Activated naive CD4-positive, alpha-beta T cell (primary cell): Measurements from ENCODE around the gene LRRC3.

Experiments
- DNase-seq, 4 experiments: peaks; one replicate each; lab custom pipeline; 2025; lab: John Stamatoyannopoulos, UW

The LRRC3 gene

DNA sequence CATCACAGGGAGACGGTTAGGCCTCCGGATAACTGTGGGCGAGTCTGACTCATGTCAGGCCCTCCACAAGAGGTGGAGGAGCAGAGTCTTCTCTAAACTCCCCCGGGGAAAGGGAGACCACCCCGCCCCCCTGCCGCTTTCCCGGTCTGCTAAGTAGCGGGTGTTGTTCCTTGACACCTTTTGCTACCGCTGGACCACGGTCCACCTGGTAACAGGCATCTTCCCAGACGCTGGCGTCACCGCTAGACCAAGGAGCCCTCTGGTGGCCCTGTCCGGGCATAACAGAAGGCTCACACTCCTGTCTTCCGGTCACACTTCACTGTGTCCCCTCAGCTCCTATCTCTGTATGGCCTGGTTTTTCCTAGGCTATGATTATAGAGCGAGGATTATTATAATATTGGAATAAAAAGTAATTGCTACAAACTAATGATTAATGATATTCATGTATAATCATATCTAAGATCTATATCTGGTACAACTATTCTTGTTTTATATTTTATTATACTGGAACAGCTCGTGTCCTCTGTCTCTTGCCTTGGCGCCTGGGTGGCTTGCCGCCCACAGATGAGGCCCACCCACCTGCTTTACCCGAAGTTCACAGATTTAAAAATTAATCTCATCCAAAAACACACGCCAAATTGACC, 24.4 kb downstream of the LRRC3 start:
- peak in 1 of 4 experiments; percentile 24 for DNase-seq

DNA sequence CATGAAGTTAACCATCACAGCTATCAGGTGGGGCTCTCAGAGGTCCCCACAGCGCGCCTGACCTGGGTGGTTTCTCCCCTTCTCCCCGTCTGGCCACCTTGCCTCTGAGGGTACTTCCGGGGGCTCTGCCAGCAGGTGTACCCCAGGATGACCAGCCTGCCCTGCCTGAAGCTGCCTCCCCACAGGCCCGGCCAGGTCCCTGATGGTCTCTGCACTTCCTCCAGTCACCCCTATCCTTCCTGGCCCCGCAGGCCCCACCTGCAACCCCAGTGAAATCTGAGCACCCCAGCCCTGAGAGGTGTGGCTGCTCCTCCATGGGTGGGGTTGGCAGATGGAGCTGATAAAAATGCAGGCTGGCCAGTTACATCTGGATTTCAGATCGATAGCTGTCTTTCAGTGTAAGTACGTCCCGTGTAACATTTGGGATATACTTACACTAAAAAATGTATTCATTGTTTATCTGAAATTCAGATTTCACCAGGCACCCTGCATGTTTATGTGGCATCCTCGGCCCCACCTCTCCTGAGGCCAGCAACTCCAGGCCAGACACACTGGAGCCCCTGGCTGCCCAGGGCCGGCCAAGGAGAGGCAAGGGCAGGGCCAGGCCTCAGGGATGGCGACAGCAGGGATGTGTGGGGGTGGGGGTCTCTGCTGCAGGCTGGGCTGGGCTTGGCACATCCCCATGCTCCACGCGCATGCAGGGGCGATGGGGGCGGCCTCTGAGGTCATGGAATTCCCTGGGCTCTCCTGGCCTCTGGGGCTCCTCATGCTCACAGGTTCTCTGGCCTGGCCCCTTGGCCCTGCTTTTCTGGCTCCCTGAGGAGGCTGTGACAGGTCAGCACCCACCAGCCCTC, 25.1 kb downstream of the LRRC3 start:
- no peak for DNase-seq

DNA sequence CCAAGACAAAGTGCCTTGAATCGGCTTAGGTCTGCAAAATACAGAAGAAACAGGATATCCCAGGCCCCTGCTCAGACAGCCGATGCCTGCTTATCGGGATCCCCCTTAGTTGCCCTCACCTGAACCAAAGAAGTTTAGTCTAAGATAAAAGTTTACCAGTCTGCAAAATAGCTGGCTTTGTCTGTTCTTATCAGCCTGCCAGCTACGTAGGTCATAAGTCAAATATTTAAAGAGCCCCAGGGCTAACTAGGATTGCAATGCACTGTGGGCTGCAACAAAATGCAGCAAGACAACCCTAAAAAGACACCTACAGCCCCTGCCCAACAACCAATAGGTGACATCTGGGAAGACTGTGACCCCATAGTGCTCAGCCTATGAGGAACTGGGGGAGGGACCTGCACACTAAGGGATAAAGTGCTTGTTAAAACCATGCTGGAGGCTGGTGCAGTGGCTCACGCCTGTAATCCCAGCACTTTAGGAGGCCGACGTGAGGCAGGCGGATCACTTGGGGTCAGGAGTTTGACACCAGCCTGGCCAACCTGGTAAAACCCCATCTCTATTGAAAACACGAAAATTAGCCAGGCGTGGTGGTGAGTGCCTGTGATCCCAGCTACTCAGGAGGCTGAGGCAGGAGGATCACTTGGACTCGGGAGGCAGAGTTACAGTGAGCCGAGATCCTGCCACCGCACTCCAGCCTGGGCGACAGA, 27.4 kb downstream of the LRRC3 start:
- DNase-seq = no peak

DNA sequence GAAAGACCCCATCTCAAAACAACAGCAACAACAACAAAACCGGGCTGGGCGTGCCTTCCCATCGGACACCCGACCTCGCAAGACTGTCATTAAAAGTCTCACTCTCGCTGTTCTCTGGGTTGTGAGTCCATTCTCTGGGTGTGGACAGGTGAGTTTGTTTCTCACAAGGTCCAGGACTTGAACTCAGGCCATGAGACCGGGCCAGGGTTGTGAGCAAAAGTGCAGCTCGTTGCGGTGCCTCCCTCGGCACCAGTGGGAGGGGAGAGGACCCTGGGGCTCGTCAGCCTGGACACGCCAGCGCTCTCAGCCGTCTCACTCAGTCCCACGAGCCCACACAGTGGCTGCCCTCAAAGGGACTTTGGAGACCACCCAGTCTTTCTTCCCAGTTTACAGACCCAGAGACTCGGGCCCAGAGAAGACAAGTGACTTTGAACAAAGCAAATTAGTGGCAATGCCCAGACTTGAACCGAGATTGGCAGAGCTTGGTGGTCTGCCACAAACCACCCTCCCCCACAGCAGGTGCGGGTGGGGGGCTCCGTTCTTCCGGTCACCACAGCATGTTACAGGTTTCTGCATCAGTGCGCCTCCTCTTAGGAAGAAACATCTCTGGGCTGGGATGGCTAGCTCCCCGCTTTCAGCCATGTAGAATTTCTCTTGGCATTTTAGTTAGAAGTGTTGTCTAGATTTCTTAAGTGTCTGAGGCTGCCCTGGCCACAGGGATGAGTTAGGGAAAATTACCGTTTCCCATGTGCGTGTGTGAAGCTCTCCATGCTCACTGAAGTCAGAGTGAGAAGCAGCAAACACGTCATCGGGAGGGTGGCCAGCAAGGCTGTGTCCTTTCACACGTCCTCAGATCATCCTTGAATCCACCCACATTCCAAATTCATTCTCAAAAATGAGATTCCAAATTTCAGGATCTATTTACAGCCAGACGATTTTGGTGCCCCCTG, 28.3 kb downstream of the LRRC3 start:
- DNase-seq = no peak

DNA sequence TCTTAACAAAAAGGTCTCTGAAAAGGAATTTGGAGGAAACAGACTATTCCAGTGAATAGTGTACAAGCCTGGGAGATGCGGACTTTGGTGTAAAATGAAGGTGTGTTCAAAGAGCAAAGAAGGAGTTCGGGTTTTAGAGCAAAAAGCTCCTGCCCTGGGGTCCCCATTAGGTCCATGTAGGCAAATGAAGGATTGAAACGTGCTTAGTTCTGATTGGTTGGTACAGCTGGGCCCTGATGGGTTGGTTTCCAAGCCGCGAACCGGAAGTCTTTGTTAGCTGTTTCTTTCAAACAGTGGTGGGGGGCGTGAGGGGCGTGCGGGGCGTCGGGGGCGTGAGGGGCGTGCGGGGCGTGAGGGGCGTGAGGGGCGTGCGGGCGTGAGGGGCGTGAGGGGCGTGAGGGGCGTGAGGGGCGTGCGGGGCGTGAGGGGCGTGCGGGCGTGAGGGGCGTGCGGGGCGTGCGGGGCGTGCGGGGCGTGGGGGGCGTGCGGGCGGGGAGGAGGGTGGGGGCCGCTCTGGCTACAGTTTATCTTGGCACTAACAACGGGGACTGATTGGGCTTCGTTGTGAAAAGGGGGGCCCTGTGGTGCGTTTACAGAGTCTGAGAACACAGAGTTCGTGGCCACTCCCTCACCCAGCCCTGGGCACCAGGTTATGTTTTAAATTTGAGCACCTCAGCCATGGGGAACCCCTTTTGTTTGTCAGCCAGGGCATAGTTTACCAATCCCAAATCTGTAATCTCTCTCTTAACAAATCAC, 29.4 kb downstream of the LRRC3 start:
- DNase-seq = no peak

DNA sequence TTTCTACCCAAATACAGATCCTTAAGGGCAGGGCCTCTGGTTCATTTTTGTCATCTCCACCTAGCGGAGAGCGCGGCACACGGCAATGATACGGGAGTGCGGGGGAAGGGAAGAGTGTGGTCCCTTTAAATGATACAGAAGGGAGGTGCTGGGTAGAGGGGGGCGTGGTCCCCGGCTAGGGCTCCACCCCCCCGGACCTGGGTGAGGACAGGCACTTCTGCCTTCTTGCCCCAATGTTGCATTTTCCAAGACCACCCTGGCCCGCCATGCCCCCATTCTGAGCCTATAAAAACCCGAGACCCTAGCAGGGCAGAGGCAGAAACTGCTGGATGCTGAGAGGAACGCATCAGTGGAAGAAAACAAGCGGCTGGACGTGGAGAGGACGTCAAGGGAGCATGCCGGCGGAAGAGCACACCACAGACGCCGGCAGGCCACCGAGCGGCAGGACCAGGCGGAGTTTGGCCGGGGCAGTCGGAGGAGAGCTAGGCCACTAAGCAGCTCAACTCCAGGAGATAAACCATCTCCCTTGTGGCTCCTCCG, 30.0 kb downstream of the LRRC3 start:
- DNase-seq = peak in 1 of 4 experiments; percentile 43

DNA sequence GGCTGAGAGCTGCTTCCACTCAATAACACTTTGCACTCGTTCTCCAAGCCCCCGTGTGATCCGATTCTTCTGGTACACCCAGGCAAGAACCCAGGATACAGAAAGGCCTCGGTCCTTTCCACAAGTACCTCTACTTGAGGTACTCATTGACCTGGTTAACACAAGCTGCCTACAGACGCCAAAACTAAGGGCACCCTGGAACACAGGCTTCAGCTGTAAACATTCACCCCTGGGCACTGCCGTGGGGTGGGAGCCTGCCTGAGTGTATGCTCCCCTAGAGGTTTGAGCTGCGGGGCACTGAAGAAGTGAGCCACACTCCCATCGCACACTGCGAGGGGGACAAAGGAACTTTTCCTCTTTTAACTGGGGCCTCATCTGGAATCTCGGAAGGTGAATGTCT, 30.5 kb downstream of the LRRC3 start:
- DNase-seq = no peak

DNA sequence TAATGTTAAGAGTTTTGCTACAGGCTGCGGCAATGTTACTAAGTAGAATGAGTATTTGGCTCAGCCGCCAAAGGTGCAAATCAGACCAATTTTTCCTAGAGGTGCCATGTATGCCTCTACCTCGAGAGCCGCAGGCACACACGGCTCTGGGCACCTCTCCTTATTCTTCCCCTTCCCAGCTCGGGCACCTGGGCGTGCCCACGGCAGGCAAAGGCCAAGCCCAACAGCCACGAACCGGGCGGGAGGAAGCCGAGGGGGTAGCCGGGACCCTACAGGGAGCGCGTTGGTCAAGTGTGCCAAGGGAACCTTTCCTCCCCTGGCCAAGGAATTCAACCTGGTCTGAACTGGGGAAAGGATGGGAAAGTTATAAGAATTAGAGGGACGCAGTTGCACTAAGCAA, 31.0 kb downstream of the LRRC3 start:
- DNase-seq = no peak

DNA sequence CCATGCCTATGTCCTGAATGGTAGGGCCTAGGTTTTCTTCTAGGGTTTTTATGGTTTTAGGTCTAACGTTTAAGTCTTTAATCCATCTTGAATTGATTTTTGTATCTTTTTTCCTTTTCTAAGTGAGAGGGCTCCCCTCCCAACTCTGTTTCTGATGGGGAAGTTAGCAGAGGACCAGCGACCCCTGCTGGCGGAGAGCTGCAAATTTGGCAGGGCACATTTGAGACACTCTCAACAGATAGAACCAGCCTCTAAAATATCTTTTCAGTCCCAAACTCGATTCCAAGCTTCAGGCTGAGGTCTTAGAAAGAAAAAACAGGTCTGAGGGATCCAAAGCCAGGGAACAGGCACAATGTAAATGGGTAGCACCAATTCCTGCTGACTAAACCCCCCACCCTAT, 32.5 kb downstream of the LRRC3 start:
- peak in 2 of 4 experiments; percentile 19 to 30 for DNase-seq

DNA sequence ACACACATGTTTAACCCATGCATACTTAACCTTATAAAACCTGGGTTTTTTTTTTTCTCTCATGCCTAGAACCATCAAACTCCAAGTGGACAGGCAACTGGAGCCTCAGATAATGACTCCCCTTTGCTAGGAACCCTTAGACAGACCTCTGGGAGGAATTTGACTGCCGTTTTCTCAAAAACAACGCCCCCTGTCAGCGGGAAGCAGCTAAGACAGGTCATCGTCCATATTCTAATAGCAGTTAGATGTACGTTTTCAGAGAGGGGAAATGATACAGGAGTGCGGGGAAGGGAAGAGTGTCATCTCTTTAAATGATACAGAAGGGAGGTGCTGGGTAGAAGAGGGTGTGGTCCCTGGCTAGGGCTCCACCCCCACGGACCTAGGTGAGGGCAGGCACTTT, 34.7 kb downstream of the LRRC3 start:
- DNase-seq = no peak

DNA sequence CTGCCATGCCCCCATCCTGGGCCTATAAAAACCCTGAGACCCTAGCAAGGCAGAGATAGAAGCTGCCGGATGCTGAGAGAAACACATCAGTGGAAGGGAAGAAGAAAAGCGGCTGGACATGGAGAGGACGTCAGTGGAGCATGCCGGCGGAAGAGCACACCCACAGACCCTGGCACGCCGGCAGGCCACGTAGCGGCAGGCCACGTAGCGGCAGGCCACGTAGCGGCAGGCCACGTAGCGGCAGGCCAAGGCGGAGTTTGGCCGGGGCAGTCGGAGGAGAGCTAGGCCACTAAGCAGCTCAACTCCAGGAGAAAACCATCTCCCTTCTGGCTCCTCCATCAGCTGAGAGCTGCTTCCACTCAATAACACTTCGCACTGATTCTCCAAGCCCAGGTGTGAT, 35.1 kb downstream of the LRRC3 start:
- DNase-seq = no peak

DNA sequence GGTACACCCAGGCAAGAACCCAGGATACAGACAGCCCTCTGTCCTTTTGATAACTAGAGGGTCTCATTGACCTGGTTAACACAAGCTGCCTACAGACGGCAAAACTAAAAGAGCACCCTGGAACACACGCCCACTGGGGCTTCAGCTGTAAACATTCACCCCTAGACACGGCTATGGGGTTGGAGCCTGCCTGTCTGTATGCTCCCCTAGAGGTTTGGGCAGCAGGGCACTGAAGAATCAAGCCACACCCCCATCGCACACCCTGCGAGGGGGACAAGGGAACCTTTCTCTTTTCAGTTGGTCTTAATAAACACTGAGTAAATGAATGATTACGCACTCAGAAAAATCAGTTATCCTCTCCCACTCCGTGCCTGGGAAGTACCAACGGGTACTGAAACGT, 35.5 kb downstream of the LRRC3 start:
- no peak for DNase-seq

DNA sequence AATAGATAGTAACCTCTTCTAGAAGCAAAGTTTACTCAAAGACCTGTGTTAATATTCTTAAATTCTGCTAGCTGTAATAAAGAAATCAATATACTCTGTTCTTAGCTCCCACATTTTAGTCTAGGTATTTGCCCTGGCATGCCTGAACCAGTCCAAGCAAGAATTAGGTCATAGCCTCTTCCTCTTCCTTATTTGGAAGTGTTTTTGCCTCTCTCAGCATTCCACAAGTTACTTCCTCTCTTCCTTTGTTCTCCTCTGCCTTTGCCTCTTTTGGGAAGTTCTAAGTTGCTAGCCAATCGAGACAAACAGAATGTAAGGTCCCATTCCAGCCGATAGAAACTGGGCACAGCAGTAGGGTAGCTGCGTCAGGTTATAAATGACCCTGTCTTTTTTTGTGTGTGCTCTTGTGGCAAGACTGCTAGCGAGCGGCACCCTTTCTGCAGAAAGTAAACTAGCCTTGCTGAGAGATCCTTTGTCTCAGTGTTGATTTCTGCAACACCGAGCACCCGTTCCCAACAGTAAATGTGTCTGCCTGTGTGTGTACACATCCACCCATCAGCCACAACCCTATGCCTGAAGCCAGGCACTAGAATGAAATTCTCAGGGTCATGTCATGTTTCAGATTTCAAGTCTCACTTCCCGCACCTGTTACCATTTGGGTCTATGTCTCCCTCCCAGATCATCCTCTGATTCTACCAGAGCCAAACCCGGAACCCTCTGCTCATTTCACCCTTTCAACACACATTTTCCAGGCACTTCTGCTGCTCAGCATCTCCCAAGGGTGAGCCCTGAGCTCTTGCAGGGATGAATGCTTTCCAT, 37.5 kb downstream of the LRRC3 start:
- no peak for DNase-seq

DNA sequence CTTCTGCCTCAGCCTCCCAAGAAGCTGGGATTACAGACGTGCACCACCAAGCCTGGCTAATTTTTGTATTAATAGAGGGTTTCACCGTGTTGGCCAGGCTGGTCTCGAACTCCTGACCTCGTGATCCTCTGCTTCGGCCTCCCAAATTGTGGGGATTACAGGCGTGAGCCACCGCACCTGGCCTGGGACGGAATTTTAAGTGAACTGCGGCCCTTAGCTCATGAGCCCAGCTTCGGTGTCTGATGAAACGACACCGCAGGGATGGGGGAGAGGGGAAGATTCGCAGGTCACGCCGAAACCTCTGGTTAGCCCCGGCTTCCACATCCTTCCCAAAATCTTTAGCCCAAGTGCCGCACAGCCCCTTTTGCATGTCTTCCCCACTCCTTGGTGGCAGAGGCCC, 39.1 kb downstream of the LRRC3 start:
- no peak for DNase-seq

DNA sequence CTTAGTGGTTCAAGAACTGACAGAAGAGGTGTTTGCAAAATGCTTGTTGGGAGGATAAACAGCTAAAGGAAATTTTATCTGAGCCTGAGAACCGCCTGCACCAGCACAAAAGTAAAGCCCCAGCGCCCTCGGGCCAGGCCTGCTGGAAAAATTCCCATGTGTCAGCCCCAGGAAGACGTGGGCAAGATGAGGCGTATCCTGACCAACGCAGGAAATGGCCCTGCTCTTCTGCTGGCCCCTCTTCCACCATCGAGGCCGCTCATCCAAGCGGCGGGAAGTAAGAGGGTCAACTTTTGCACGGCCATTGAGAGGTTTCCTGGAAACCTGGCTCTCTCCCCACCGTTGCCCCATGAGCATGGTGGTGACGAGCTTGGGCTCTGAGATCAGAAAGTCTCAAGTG, 39.6 kb downstream of the LRRC3 start:
- DNase-seq = no peak

DNA sequence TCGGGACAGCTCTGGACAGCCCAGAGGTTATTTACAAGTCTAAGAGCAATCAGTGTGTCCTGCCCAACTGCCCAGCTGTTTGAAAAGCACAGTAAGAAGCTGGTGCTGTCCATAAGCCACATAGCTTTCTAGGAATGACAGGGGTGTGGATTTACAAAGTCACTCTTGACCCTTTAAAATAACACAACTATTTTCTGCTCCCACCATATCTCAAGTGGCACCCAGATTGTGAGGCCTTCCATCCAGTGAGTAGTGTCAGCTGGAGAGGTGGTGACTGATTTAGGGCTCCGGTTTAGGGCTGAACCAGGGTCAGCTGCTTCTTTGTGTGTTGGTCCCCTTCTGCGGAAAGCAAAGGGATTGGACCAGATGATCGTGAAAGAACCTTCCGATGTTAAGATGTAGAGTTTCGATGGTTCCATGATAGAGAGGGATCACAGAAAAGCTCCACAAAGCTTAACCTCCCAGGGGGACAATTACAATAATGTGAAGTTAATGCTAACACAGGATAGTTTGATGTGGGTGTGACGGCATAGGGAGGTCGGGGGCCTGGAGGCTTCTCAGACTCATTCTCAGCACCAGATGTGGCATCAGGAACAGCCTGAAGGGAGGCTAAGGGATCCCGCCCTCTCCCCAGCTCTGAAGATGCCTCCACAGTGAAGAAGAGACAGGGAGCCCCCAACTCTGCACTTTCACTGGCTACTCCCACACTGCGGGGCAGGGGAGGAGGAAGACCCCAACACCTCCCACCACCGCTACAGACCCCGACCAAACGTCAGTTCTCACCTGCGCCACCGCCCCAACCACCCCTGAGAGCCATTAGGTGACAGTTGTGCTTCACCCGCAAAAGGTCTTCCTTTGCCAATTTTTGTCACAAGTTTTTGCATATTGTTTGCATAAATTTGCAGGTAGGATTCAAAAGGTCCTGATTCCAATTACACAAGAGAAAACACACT, 40.6 kb downstream of the LRRC3 start:
- DNase-seq = no peak

DNA sequence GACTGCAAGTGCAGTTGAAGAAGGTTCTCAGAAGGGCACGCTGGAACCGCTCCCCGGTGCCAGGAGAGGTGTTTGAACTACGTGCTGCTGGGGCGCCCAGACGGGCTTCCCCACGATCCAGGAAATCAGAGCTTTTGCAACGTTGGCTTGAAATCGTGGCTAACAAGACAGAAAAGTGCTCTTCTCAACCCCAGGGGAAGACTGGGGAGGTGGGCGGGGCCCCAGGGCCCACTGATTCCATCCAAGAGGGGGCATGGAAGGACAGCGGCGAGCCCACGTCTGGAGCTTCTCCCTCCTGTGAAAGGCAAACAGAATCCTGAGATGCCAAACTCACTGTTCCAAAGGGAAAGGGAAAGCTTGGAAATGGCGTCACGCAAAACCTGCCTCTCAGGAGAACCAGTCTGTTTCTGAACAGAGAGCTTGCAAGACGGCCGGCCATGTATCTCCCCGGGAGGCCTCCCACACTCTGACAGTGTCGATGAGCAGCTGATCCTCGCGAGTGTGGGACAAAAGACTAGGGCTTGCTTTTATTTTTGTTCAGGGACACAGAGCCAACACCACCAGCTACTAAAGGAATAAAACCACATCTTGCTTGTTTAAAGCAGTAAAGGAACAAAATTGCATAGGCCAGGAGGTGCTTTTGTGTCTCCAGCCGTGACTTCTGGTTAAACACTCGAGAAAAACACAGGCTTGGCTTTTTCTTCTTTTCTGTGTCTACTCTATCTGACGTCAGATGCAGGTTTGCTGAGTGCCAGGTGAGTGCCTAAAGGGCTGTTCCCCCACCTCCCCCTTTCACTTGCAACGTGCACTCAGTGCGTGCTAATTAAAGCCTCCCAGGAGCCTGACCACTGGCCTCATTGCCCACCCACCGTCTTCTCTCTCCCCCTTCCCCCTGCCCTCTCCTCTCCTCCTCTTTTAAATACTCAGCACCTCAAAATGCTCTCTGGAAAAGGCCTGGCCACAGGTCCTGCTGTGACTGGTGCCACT, 41.5 kb downstream of the LRRC3 start:
- no peak for DNase-seq
